Measurements from ENCODE around the gene FTCDNL1.

FTCDNL1 gene

GRCh38 chr2:199798831-199799580 is 52.0 kb downstream of the FTCDNL1 start:
- no peak for DNase-seq (ENCODE audit: extremely low read depth, low read depth)
- no peak for TF ChIP-seq CTCF (IDR thresholded peaks at IDR 0.05; ENCODE audit: low read depth, low read length, missing control alignments)
- H3K4me3 ChIP-seq (replicated peaks; ENCODE audit: low read depth, low read length): no peak overlapping the region

- no peak for TF ChIP-seq CTCF (IDR thresholded peaks at IDR 0.05; ENCODE audit: low read depth, low read length, missing control alignments)
- no peak for DNase-seq (ENCODE audit: extremely low read depth, low read depth)
- H3K4me3 ChIP-seq (replicated peaks; ENCODE audit: low read depth, low read length): no peak overlapping the region
Observed at GRCh38 chr2:199797431-199798403, 53.3 kb downstream of the FTCDNL1 start.

GRCh38 chr2:199792381-199792780 is 58.6 kb downstream of the FTCDNL1 start:
- no peak for TF ChIP-seq CTCF (IDR thresholded peaks at IDR 0.05; ENCODE audit: low read depth, low read length, missing control alignments)
- no peak for DNase-seq (ENCODE audit: extremely low read depth, low read depth)
- H3K4me3 ChIP-seq (replicated peaks; ENCODE audit: low read depth, low read length): no peak overlapping the region

GRCh38 chr2:199791326-199791725 is 59.7 kb downstream of the FTCDNL1 start:
- H3K4me3 ChIP-seq (replicated peaks; ENCODE audit: low read depth, low read length): no peak overlapping the region
- no peak for DNase-seq (ENCODE audit: extremely low read depth, low read depth)
- TF ChIP-seq CTCF (IDR thresholded peaks at IDR 0.05; ENCODE audit: low read depth, low read length, missing control alignments): no peak

GRCh38 chr2:199784512-199784911 is 66.5 kb downstream of the FTCDNL1 start:
- H3K4me3 ChIP-seq (replicated peaks; ENCODE audit: low read depth, low read length): no peak overlapping the region
- no peak for DNase-seq (ENCODE audit: extremely low read depth, low read depth)
- TF ChIP-seq CTCF (IDR thresholded peaks at IDR 0.05; ENCODE audit: low read depth, low read length, missing control alignments): no peak

GRCh38 chr2:199779589-199779988 is 71.4 kb downstream of the FTCDNL1 start:
- H3K4me3 ChIP-seq (replicated peaks; ENCODE audit: low read depth, low read length): no peak overlapping the region
- DNase-seq (ENCODE audit: extremely low read depth, low read depth): no peak
- TF ChIP-seq CTCF (IDR thresholded peaks at IDR 0.05; ENCODE audit: low read depth, low read length, missing control alignments): no peak

Data from HFF-Myc (cell line).